CD14-positive monocyte (primary cell): ENCODE measurements around the gene LAMB3. TPM values are rescaled to one million over a fixed set of nuclear protein-coding genes. Genes with fewer than 3 reads are reported as not detected.
A peak's percentile ranks its signal among the peaks of the same experiment; 100 is the strongest.

Source experiments
- DNase-seq, 3 donors: peaks; one replicate each; pipeline ENCODE4 v3.0.0-alpha.2; 2011 to 2022
- H2AFZ ChIP-seq: 2 replicates; pipeline ENCODE4 v1.6.0; 2012; ENCODE audit warnings: mild to moderate bottlenecking, low read depth, low read length, inconsistent platforms; ENCODE audit not compliant: insufficient read depth, poor library complexity, severe bottlenecking
- H3K27ac ChIP-seq, 2 donors: 1 replicate in 1 of 2; 2 replicates in 1 of 2; pipeline ENCODE4 v1.5.1; 2012 to 2013; ENCODE audit warnings: low read length in 2 of 2, control low read depth in 1 of 2, inconsistent platforms in 1 of 2, low read depth in 1 of 2, mild to moderate bottlenecking in 1 of 2
- H3K27me3 ChIP-seq, 2 donors: one replicate each; pipeline versions ENCODE4 v1.6.0 to v1.6.1; 2011 to 2013; ENCODE audit warnings: low read length in 2 of 2; ENCODE audit not compliant: control insufficient read depth in 2 of 2, insufficient read depth in 2 of 2
- H3K36me3 ChIP-seq, 2 donors: replicated peaks in 1 of 2; 1 replicate in 1 of 2; 2 replicates in 1 of 2; pipeline versions ENCODE4 v1.5.1 to v1.6.1; 2012 to 2013; ENCODE audit warnings: low read length in 2 of 2, control low read depth in 1 of 2, inconsistent platforms in 1 of 2, mild to moderate bottlenecking in 1 of 2; ENCODE audit not compliant: insufficient read depth in 2 of 2, control insufficient read depth in 1 of 2
- H3K4me1 ChIP-seq, 2 donors: 1 replicate in 1 of 2; 2 replicates in 1 of 2; pipeline versions ENCODE4 v1.5.1 to v1.6.1; 2012 to 2013; ENCODE audit warnings: low read length in 2 of 2, control low read depth in 1 of 2, inconsistent platforms in 1 of 2, mild to moderate bottlenecking in 1 of 2, moderate library complexity in 1 of 2; ENCODE audit not compliant: insufficient read depth in 2 of 2, control insufficient read depth in 1 of 2
- H3K4me2 ChIP-seq: replicated peaks from 2 replicates; pipeline ENCODE3; 2012; ENCODE audit warnings: low read length, moderate library complexity, mild to moderate bottlenecking; ENCODE audit not compliant: poor library complexity, severe bottlenecking; ENCODE audit errors: extremely low read depth
- H3K4me3 ChIP-seq, 3 experiments: fragments of 200-600 bp in 1 of 3; sonication (generic) in 1 of 3; replicated peaks in 1 of 3; 1 replicate in 2 of 3; 2 replicates in 1 of 3; pipeline ENCODE4 v1.5.1; 2011 to 2013; ENCODE audit warnings: low read length in 3 of 3, mild to moderate bottlenecking in 3 of 3, control low read depth in 2 of 3, low read depth in 2 of 3, inconsistent platforms in 1 of 3, moderate library complexity in 1 of 3
- H3K79me2 ChIP-seq: 2 replicates; pipeline ENCODE4 v1.6.0; 2012; ENCODE audit warnings: mild to moderate bottlenecking, control low read depth, inconsistent platforms, low read length, moderate library complexity; ENCODE audit not compliant: insufficient read depth
- H3K9ac ChIP-seq: 2 replicates; pipeline ENCODE4 v1.6.0; 2017; ENCODE audit warnings: low read length, mild to moderate bottlenecking; ENCODE audit not compliant: insufficient read depth, poor library complexity, severe bottlenecking
- H3K9me3 ChIP-seq, 2 donors: replicated peaks in 1 of 2; 1 replicate in 1 of 2; 2 replicates in 1 of 2; pipeline versions ENCODE4 v1.5.1 to v1.6.1; 2012 to 2013; ENCODE audit warnings: low read length in 2 of 2, control low read depth in 1 of 2; ENCODE audit not compliant: control insufficient read depth in 1 of 2, insufficient read depth in 1 of 2
- H4K20me1 ChIP-seq: 2 replicates; pipeline ENCODE4 v1.6.0; 2012; ENCODE audit warnings: mild to moderate bottlenecking, low read length, control low read depth, moderate library complexity; ENCODE audit not compliant: insufficient read depth
- H3K27ac Mint-ChIP-seq, 7 donors: one replicate each; pipeline ENCODE4 v1.8.0; 2020; ENCODE audit warnings: mild to moderate bottlenecking in 7 of 7, mixed read lengths in 7 of 7, moderate library complexity in 6 of 7, inconsistent platforms in 2 of 7
- H3K27me3 Mint-ChIP-seq, 3 donors: one replicate each; pipeline ENCODE4 v1.8.0; 2021 to 2022; ENCODE audit warnings: low read depth in 3 of 3, mild to moderate bottlenecking in 3 of 3, mixed read lengths in 3 of 3, moderate library complexity in 3 of 3, inconsistent platforms in 1 of 3
- H3K36me3 Mint-ChIP-seq, 2 donors: one replicate each; pipeline ENCODE4 v1.8.0; 2020; ENCODE audit warnings: mixed read lengths in 2 of 2, inconsistent platforms in 1 of 2, mild to moderate bottlenecking in 1 of 2
- H3K4me1 Mint-ChIP-seq: one replicate; pipeline ENCODE4 v1.8.0; 2020; ENCODE audit warnings: mild to moderate bottlenecking, mixed read lengths
- H3K4me3 Mint-ChIP-seq, 2 donors: one replicate each; pipeline ENCODE4 v1.8.0; 2020; ENCODE audit warnings: mild to moderate bottlenecking in 2 of 2, mixed read lengths in 2 of 2, moderate library complexity in 1 of 2
- H3K9me3 Mint-ChIP-seq, 7 donors: one replicate each; pipeline ENCODE4 v1.8.0; 2020 to 2022; ENCODE audit warnings: mixed read lengths in 7 of 7, mild to moderate bottlenecking in 6 of 7, moderate library complexity in 6 of 7, inconsistent platforms in 2 of 7
- CTCF ChIP-seq: fragments of 200-600 bp; IDR thresholded peaks from one replicate; pipeline ENCODE4 v1.8.0; 2022; ENCODE audit warnings: antibody characterized with exemption, mild to moderate bottlenecking
- WGBS: methylation state at CpG from one replicate; pipeline ENCODE4 v1.1.5; 2013; ENCODE audit warnings: missing lambda C conversion rate; ENCODE audit not compliant: insufficient coverage; 5-methylcytosine and 5-hydroxymethylcytosine counted together
- intact Hi-C, 2 donors: fragments of 100-400 bp; cut with micrococcal nuclease; formaldehyde crosslinking; loops; one replicate each; pipeline versions ENCODE4 v1.15.0 to v1.15.1; 2023
- polyA plus RNA-seq, 3 donors: library from polyadenylated mRNA; depleted of rRNA in 1 of 3; unstranded in 2 of 3; stranded (reverse) in 1 of 3; fragments of 300-500 nt in 2 of 3; fragments of >200 nt in 1 of 3; fragmentation: Illumina TruSeq in 2 of 3; gene quantifications; 1 replicate in 2 of 3; 2 replicates in 1 of 3; pipeline ENCODE4 v1.2.3, GENCODE V29; 2012 to 2021

Gene LAMB3
- polyA plus RNA-seq, 3 donors: 0.29 to 0.67 (median 0.30) TPM

DNA sequence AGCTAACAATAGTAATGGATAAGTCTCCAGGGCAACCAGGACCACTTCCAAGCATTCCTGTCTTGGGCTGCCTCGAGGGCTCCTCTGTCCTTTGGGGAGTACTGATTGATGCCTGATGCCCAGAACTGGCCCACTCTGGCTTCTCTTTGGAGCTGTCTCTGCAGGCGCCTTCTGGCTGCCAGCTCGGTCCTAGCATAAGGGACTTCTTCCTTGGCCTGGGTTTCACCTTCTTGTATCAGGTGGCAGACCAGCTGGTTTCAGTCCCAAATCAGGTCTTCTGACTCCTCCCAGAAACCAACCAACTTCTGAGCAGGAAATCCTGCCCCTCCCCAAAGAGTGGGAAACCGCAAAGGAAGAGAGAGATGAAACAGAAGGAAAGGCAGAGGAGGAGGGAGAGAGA, 33.6 kb upstream of the LAMB3 start:
- no peaks in the 10 kb centered on the region for H3K79me2 ChIP-seq
- H3K27me3 ChIP-seq: peaks cover 42 to 49% of the 10 kb centered on the region in 2 donors
- H3K4me3 ChIP-seq: no peak overlapping the region
- TF ChIP-seq CTCF: no peak
- H3K4me1 ChIP-seq: peaks cover 6 to 8% of the 10 kb centered on the region in 2 donors
- no peak overlapping the region for H2AFZ ChIP-seq
- peaks cover 12 to 52% (median 43%) of the 10 kb centered on the region in 3 donors for H3K27me3 Mint-ChIP-seq
- no peak for DNase-seq
- no peaks in the 10 kb centered on the region for H3K9me3 Mint-ChIP-seq
- peak overlapping the region in 1 of 2 donors; percentile 23 for H3K4me3 Mint-ChIP-seq
- no peaks in the 10 kb centered on the region for H3K36me3 Mint-ChIP-seq
- H4K20me1 ChIP-seq: no peaks in the 10 kb centered on the region
- no peak overlapping the region for H3K9ac ChIP-seq
- WGBS: 49% methylated on average over 3 of the region's 4 CpGs
- peak overlapping the region in 3 of 7 donors; percentile 2 to 63 (median 57) for H3K27ac Mint-ChIP-seq
- H3K9me3 ChIP-seq: no peaks in the 10 kb centered on the region
- no peak overlapping the region for H3K27ac ChIP-seq
- no peak overlapping the region for H3K4me2 ChIP-seq
- intact Hi-C loops: no loop called here
- peaks cover 13% of the 10 kb centered on the region for H3K4me1 Mint-ChIP-seq
- no peaks in the 10 kb centered on the region for H3K36me3 ChIP-seq

DNA sequence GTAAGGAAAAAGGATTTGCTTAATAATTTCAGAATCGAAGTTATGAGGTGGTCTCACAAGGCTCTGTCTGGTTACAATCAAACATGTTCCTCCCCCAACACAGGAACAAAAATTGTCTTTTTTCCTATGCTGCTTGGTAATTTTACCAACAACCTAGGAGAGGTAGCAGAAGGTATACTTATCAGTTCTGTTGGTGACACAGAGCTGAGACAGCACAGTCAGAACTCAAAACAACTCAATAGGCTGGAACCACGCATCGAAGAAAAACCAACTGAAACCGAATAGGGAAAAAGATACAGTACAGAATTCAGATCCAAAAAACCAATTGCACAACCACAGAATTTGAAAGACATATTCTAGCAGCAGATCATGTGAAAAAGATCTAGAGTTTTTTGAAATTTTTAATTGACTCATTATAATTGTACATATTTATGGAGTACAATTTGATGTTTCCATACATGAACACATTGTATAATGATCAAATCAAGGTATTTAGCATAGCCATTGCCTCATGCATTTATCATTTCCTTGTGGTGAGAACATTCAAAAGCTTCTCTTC, 26.8 kb upstream of the LAMB3 start:
- Histone ChIP-seq H3K27ac (no peak overlapping the region), H3K36me3 (no peaks in the 10 kb centered on the region), H3K79me2 (no peaks in the 10 kb centered on the region), H3K9ac (no peak overlapping the region), H4K20me1 (peaks cover 9% of the 10 kb centered on the region), H3K4me3 (no peak overlapping the region), H3K4me1 (peaks cover 21 to 24% of the 10 kb centered on the region in 2 donors), H3K27me3 (peaks cover 72 to 87% of the 10 kb centered on the region in 2 donors), H3K4me2 (no peak overlapping the region), H3K9me3 (no peaks in the 10 kb centered on the region), H2AFZ (no peak overlapping the region)
- Mint-ChIP-seq H3K9me3 (peaks cover 1 to 29% (median 15%) of the 10 kb centered on the region in 7 donors), H3K27me3 (peaks cover 63 to 83% (median 73%) of the 10 kb centered on the region in 3 donors), H3K4me1 (peaks cover 39% of the 10 kb centered on the region), H3K27ac (peak overlapping the region in 3 of 7 donors; percentile 1 to 76 (median 6)), H3K36me3 (peaks cover 13 to 36% of the 10 kb centered on the region in 2 donors), H3K4me3 (peak overlapping the region in 1 of 2 donors; percentile 56)
- no peak for DNase-seq
- intact Hi-C loops: loop anchor here in 1 of 2 donors (5.0 to 10.0 kb wide), 2 partner anchors 37 to 54 kb away; no protein-coding TSS in a partner anchor
- WGBS: no CpG with 5 or more reads among the region's 4 CpGs
- no peak for TF ChIP-seq CTCF
